ENCODE results near the gene CBFA2T3.

The CBFA2T3 gene

DNA sequence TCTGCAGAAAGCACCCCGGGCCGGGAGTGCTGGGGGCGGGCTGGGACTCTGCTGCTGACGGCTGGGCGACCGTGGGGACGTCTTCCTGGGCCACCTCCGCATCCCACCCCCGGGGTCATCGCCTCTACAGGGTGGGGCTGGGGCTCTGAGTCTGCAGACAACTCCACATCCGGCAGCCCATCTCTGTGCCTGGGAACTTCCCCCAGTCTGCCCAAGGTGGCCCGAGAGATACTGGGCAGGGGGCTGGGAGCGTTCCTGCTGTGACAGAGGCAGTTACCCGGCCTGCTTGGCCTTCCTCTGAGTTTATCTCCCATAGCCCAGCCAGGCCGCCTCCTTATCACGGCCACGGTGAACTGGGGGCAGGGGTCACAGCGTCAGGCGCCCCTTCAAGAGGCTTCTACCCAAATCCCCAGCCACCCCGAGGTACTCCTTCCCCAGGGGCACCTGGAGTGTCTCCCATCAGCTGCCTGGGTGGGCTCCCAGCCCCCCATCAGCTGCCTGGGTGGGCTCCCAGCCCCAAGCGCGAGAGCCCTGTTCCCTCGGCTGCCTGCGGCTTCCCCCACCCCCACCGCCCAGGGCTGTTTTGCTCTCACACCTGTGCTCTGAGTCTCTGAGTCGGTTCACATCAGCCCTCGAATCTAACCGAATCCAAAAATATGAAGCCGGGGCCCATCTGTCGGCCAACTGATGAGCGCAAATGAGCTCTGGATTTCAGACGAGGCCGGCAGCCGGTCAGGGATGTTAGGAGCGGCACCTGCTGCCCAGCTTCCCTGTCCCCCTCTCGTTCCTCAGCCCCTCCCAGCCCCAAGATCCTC lies 15.6 kb upstream of the CBFA2T3 start:
- TF ChIP-seq, protein P1, sequence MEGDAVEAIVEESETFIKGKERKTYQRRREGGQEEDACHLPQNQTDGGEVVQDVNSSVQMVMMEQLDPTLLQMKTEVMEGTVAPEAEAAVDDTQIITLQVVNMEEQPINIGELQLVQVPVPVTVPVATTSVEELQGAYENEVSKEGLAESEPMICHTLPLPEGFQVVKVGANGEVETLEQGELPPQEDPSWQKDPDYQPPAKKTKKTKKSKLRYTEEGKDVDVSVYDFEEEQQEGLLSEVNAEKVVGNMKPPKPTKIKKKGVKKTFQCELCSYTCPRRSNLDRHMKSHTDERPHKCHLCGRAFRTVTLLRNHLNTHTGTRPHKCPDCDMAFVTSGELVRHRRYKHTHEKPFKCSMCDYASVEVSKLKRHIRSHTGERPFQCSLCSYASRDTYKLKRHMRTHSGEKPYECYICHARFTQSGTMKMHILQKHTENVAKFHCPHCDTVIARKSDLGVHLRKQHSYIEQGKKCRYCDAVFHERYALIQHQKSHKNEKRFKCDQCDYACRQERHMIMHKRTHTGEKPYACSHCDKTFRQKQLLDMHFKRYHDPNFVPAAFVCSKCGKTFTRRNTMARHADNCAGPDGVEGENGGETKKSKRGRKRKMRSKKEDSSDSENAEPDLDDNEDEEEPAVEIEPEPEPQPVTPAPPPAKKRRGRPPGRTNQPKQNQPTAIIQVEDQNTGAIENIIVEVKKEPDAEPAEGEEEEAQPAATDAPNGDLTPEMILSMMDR (IDR thresholded peaks at IDR 0.05) = no peak
- no peak for TF ChIP-seq ZFX (IDR thresholded peaks at IDR 0.05; ENCODE audit: borderline replicate concordance)
- H3K27ac ChIP-seq = no peak overlapping the region

DNA sequence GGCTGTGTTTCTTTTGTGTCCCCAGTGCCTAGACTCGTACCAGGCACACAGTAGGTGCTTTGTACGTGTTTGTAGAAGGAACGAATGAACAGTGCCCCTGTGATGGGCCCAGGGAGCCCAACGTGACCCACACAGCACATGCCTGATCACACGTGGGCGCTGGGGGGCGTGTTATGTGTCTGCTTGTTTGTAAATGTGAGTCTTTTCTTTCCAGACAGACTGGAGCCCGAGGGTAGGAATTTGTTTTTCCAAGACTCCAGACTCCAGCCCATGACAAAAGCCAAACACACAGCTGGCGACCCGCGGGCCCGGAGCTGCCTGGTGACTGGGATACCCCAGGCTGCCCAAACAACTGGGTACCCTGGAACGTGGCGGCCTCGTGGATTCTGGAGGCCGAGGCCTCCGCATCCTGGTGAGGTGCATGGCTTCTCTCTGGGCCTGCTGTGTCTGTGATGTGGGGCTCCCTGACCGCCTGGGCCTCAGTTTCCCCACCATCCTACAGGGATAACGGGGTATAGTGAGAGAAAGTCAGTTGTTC lies 14.9 kb upstream of the CBFA2T3 start:
- no peak for TF ChIP-seq ZFX (IDR thresholded peaks at IDR 0.05; ENCODE audit: borderline replicate concordance)
- TF ChIP-seq, protein P1 (IDR thresholded peaks at IDR 0.05) = no peak
- H3K27ac ChIP-seq = no peak overlapping the region

DNA sequence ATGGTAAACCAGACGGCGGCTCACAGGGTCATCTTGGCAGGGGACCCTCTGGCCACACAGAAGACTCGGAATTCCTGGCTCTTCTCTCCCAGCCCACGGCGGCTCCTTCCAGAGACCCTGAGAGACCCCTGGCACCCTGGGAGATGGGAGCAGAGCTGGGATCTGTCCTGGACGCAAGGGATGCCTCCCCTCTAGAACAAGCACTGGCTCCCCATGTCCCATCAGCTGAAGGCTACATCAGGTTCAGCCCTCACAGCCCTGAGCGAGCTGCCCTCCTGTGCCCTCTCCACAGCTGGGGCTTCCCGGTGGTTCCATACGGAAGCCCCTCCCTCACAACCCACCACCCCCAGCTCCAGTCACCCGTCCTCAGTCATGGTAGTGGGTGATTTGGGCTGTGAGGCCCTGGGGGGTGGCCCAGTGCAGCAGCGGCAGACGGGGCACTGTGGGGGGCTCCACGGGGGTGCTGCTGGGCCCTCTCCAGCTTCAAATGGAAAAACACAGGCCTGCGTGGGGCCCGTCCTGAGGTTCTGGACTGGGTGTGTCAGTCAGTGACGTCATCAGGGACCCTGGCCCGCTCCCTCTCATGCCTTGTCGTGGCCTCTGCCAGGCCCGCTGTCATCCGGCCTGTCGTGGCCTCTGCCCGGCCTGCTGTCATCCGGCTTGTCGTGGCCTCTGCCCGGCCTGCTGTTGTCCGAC lies 13.0 kb upstream of the CBFA2T3 start:
- no peak overlapping the region for H3K27ac ChIP-seq
- TF ChIP-seq ZFX (IDR thresholded peaks at IDR 0.05; ENCODE audit: borderline replicate concordance) = no peak
- TF ChIP-seq, protein P1 (IDR thresholded peaks at IDR 0.05) = no peak

DNA sequence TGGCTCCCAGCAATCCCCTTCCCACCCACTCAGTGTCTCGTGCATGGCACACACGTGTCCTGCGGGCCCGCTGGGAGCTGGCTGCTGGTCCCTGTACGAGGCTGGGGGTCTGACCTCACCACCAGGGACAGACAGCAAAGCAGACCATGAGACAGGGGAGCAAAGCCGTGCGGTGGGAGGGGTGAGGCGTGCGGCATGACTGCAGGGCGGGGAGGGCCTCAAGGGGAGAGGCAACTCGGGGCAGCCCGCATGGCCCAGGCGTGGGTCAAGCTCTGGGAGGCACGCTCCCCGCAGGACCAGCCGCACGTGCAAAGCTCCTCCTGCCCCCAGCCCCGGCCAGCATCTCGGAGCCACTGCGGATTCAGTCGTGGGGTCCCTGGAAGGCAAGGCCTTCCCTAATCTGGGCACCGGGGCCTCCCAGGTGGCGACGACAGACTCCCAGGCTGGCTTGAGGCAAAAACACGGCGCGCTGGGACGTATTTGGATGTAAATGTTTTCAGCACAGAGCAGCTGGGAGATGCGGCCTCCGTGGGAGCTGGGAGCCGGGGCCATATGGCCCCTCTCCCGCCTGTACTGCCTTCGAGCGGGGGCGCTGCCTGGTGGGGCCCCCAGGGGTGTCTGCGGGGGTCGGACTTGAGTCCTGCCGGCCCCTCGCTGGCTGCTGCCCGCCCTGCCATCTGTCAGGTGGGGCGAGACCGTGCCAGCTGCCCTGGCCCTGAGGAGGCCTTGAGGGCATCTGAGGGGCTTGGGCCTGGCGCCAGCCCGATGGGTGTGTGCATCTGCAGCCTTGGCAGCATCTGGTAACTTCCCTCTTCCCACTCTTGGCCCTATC lies 12.2 kb upstream of the CBFA2T3 start:
- no peak overlapping the region for H3K27ac ChIP-seq
- TF ChIP-seq, protein P1 (IDR thresholded peaks at IDR 0.05) = no peak
- no peak for TF ChIP-seq ZFX (IDR thresholded peaks at IDR 0.05; ENCODE audit: borderline replicate concordance)

DNA sequence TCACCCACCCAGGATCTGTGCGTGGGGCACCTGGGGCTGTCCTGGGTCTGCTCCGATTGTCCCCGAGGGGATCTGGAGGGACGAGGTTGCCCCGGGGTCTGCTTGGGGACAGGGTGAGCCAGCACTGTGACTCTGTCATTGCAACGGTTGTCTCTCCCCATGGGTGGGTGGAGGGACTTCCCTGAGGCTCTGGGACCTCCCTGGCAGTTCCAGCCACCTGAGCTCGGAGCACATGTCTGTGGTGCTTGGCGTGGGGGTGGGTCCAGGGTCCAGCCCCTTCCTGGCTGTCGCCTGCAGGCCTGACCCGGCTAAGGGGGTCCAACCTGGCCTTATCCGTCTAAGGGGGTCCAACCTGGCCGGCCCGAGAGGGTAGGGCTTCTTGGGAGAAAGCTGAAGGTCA lies 8.5 kb upstream of the CBFA2T3 start:
- H3K27ac ChIP-seq = no peak overlapping the region

DNA sequence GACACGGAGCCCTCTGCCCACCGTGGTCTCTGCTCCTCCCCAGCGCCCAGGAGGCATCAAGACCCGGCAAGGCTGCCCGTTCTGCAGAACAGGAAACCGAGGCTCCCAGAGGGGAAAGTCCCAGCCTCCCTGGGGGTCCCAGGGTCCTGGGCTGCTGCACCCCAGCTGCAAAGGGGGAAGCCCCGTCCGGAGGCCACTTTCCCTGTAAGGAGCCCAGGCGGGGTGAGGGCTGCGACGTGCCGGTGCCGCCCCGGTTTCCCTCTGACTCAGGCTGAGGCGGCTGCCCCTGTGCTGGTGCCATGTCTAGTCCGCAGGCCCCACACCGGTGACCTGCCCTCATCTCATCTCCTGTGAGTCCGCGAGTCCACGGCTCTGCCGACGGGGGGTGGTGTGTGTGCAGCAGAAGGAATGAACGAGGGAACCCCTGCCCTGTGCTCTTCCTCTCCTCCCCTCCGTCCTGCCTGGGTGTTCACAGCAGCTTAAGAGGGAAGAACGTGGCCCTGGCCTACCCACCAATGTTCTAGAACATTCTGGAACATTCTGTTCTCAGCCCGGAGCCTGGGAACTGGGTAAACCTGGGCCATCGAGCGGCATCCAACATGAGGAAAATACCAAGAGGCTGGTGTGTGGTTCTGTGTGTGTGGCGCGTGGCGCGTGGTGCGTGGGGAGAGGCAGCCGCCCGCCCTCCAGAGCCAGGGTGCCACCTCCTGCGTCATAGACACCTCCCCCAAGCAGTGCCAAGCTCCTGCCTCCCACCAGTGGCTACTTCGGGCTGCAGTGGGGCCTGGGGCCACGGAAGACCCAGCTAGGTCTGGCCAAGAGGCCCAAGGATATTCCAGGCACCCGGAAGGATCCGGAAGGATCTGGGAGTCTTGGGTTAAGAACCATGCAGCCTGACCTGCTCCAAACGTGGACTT lies 7.0 kb upstream of the CBFA2T3 start:
- H3K27ac ChIP-seq = no peak overlapping the region
- TF ChIP-seq ZFX (IDR thresholded peaks at IDR 0.05; ENCODE audit: borderline replicate concordance) = no peak
- TF ChIP-seq, protein P1 (IDR thresholded peaks at IDR 0.05) = no peak

More for the DNA sequence above, 8.5 kb upstream of the CBFA2T3 start:
- no peak for TF ChIP-seq ZFX (IDR thresholded peaks at IDR 0.05; ENCODE audit: borderline replicate concordance)
- TF ChIP-seq, protein P1 (IDR thresholded peaks at IDR 0.05) = no peak

All from 22Rv1 (cell line).